ENCODE measurements around the gene UHMK1.

The UHMK1 gene

GRCh38 chr1:162530988-162531319 lies 33.3 kb downstream of the UHMK1 start:
- DNase-seq = no peak

- no peak for DNase-seq
Observed at GRCh38 chr1:162535501-162535900, 37.9 kb downstream of the UHMK1 start.

GRCh38 chr1:162536511-162536910 lies 38.9 kb downstream of the UHMK1 start:
- no peak for DNase-seq

DNA sequence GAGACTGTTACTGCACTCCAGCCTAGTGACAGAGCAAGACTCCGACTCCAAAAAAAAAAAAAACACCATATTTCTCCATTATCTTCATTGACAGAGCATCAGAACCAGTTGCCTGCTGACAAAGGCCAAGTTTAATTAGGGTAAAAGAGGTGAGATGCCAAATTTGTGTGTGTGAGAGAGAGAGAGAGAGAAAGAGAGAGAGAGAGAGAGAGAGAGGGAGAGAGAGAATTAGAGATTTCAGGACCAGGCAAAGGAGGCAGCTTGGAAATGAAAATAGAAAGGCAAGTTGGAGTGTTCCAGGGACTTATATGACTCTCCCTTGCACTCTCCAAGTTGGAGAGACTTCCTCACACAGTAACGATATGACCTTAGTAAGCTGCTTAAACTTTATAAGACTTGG lies 39.6 kb downstream of the UHMK1 start:
- DNase-seq = no peak

- DNase-seq = no peak
Observed at GRCh38 chr1:162538815-162539431, 41.3 kb downstream of the UHMK1 start.

DNA sequence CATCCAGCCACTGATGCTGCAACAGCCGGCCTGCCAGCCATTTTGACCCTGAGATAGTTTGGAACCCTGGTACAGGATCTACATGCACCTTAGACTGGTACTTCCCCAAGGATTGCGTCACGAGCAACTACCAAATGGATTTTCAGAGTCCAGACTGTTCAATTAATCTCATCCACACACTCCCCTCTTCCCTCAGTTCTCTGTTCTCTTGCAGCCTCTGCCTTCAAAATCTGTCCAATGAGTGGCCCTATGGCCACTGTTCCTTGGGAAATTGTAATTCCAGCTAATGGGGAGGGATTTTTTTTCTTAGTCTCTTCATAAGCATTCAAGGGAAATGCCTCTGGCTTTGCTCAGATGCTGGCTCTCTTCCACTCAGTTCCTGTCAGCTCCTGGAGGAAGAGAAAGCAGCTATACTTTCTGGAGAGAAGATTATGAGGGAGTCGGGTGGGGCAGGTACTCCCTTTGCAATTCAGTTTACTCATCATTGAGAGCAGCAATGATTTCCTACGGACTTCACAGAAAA lies 44.1 kb downstream of the UHMK1 start:
- no peak for DNase-seq

DNA sequence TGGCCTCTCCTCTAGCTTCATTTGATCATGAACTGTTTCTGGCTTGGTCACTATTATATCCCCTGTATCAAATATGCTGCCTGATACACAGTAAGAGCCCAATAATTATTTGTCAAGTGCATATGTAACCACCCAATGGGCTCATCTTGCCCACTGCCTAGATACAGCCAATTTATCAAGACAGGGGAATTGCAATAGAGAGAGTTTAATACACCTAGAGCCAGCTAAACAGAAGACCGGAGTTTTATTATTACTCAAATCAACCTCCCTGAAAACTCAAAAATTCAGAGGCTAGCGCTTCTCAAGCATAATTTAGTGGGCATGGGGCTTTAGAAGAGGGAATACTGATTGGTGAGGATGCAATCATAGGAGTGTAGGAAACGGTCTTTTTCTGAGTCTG lies 45.6 kb downstream of the UHMK1 start:
- DNase-seq = no peak

- DNase-seq = no peak
Observed at GRCh38 chr1:162548170-162548569, 50.6 kb downstream of the UHMK1 start.

DNA sequence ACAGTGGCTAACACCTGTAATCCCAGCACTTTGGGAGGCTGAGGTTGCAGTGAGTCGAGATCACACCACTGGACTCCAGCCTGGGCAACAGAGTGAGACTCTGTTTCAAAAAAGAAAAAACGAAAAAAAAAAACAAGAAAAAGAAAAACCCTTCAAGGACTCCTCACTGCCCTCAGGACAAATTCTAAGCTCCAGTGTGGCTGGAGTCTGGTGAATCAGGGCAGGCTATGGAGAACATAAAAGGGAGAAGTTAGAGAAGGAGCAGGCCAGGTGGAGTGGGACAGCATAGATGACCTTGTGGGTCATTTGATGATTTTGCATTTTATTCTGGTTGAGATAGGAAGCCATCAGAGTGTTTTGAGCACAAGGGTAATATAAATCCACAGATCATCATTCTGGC lies 51.4 kb downstream of the UHMK1 start:
- DNase-seq = no peak

- DNase-seq = no peak
Observed at GRCh38 chr1:162550925-162551324, 53.3 kb downstream of the UHMK1 start.

GRCh38 chr1:162551969-162552683 lies 54.5 kb downstream of the UHMK1 start:
- DNase-seq = no peak

- no peak for DNase-seq
Observed at GRCh38 chr1:162552684-162553252, 55.1 kb downstream of the UHMK1 start.

DNA sequence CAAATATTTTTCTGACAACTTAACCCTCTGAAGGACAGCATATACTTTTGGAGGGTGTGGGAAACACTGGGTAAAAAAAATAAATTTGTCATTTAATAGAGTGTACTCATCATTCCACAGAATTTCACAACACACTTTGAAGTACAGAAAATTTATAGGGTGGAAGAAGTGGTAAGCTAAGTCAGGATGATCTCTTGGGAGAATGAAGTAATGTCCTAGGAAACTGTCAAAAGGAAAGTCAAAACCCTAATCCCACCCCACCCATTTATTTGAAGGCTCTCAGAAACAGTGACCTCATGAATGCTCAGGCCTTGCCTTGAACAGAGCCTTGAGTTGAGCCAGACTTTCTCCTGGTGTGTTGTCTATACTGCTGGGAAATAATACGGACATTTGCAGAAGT lies 56.6 kb downstream of the UHMK1 start:
- no peak for DNase-seq

GRCh38 chr1:162557536-162557935 lies 59.9 kb downstream of the UHMK1 start:
- no peak for DNase-seq

- no peak for DNase-seq
Observed at GRCh38 chr1:162560303-162561036, 62.9 kb downstream of the UHMK1 start.

DNA sequence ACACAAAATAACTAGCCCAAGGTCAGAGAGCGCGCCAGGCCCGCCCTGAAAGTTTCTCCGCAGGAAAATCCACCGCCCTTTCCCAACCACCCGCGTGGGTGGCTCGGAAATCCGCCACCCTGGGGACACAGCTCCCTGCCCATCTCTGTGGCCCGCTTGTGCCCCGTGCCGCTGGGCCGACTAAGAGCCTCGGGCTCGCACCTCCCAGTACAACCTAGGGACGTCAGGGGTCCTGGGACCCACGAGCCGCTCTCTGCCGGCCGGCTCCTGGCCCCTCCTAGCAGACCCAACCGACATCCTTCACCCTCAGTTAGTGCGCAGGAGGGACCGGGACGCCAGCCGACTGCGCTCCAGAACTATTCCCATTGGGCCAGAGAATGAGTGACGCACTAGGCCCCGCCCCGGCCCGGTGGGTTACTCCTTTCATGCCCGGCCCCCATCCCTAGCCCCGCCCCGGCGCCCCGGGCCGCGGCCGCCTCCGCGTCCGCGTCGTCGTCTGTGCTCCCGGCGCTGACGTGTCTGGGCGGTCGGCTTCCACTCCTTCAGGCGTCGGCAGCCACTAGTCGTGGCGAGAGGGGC lies 63.5 kb downstream of the UHMK1 start:
- peak; percentile 84 for DNase-seq

- no peak for DNase-seq
Observed at GRCh38 chr1:162561616-162562469, 64.2 kb downstream of the UHMK1 start, which contains the start of gene UAP1. Gene UAP1, plus strand, starts transcription at chr1:162561722. Its CDS starts 4,347 bp downstream, at chr1:162566069.

- no peak for DNase-seq
Observed at GRCh38 chr1:162562470-162562828, 64.8 kb downstream of the UHMK1 start.

DNA sequence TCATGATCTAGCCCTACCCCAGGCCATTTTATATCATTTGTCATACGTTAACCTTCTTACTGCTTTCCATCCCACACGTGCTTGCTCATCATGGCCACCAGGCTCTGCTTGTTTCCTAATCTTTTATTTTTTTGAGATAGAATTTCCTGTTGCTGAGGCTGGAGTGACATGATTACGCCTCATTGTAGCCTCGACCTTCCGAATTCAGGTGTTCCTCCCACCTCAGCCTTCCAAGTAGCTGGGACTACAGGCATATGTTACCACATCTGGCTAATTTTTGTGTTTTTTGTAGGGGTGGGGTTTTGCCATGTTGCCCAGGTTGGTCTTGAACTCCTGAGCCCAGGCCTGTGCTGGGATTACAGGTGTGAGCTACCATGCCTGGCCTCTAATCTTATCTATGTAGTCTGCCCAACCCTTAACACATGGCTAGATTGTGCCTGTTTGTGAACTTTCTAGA lies 67.2 kb downstream of the UHMK1 start:
- DNase-seq = no peak

GRCh38 chr1:162565460-162565859 lies 67.8 kb downstream of the UHMK1 start:
- DNase-seq = no peak

- no peak for DNase-seq
Observed at GRCh38 chr1:162566870-162567269, 69.3 kb downstream of the UHMK1 start.

DNA sequence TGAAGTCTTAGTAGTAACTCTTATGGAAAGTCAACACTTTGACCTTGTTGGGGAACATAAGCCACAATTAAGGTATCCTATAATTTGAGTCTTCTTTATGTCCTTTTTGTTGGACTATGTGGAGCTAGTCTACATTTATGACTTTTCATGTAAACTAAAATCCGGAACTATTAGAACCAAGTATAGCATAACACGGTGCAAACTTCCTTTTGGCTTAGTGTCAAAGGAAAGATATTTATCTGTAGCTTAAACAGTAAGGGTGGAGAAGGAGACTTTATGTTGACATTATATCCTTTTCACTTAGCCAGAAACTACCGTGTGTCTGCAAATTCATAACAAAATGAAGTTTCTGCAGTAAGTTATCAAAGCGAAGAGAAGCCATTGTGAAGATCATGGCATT lies 71.2 kb downstream of the UHMK1 start:
- DNase-seq = no peak

All from NCI-H2029 treated with DMSO at 0.1 percent for 48 hours (cell line).